ENCODE measurements around the gene NAPG.
"Not testable (repeated sequence)": the region's sequence is repeated elsewhere in the genome, so short reads cannot be mapped to it uniquely, and the experiment has no call there.

Gene NAPG

DNA sequence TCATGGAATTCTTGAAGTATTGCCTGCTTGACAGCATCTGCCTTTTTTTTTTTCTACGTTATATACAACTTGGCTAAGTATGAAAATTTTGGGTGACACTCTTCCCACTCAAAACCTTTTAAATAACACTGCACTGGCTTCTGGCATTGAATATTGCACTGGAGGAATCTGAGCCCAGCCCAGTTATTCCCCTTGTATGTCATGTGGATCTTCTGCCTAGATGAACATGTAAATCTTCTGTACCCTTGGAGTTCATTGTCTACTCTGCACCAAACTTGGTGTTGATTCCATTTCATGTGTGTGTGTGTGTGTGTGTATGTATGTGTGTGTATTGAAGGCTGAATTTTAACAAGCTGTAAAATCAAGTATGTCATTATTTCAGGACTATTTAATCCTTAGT lies 59.4 kb downstream of the NAPG start:
- DNase-seq, result no peak

DNA sequence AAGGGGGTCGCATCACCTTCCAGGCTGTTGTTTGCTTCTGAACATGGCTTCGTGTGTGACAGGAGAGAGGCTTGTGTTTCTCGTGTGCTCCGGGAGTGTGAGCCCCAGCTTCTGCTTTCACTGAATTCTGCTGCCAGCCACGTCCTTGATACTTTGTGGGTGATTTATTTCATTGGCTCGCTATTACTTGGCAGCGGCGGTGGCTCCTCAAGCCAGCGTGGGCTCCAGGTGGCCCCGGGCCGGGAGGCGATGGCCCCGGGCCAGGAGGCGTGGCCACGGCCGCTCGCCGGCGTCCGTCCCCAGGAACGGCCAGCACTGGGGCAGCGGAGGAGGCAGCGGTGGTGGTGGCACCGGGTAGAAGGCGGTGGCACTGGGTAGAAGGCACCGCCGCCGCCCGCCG lies 63.1 kb downstream of the NAPG start:
- DNase-seq, result no peak

DNA sequence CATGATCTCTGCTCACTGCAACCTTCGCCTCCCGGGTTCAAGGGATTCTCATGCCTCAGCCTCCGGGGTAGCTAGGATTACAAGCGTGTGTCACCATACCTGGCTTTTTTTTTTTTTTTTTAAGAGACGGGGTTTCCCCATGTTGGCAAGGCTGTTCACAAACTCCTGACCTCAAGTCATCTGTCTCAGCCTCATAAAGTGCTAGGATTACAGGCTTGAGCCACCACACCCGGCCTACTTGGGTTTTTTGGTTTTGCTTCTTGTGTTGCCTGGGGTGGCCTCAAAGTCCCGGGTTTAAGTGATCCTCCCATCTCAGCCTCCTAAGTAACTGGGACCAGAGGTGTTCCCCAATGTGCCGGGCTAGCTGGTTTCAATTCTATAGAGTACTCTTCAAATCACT lies 64.6 kb downstream of the NAPG start:
- no peak for DNase-seq

DNA sequence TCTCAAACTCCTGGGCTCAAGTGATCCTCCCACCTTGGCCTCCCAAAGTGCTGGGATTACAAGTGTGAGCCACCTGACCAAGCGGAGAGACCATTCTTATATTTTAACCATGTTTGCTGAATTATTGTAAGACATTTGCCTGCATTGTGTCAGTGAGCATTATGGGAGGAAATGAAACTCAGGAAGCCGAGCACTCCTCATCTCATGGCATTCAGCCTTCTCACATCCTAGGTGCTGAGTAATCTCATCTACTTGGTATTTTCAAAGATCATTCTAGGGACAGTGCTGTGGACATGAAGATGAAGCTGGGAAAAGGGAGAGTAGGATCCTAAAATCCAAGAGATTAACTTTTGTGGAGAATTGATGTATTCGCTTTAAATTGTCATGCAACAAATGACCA lies 66.1 kb downstream of the NAPG start:
- no peak for DNase-seq

DNA sequence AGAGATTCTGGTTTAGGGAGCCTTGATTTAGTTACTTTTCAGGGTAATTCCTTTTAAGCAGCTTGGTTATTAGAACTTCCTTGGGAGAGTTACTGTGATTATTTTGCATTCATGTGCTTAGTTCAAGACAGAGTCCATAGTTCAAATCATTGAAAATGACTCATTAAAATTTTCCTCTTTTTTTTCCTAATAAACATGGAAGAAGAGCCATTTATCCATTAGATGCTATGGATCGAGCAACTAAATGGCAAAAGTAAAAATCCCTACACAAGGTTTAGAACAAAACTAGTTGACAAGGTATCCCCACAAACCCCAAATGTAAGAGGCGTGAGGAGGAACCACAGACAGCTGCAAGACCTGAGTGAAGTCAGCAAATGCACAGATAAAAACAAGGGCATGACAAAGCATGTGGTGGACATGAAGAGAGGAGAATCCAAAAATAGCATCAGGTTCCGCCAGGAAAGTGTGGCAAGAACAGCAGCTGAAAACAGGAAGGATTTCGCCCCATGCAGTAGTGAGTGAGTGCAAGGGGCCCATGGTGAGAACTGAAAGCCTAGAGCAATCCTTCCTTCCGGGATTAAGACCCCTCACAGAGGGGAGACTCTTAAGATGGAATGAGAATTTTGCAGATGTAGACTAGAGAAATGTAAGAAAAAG lies 67.7 kb downstream of the NAPG start:
- DNase-seq, result not testable (repeated sequence)

GRCh38 chr18:10595917-10596316 lies 70.1 kb downstream of the NAPG start:
- DNase-seq, result not testable (repeated sequence)

DNA sequence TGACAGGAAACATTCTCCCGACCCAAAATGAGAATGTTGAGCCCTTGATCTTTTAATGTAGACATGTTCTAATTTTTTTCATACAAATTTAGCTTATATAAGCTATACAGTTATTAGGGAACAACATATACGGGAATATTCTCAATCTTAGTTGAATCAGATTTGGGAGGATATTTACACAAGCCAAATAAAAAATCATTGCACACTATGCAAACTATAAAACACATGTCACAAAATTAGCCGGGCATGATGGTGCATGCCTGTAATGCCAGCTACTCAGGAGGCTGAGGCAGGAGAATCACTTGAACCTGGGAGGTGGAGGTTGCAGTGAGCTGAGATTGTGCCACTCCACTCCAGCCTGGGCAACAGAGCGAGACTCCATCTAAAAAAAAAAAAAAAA lies 71.9 kb downstream of the NAPG start:
- not testable (repeated sequence) for DNase-seq

DNA sequence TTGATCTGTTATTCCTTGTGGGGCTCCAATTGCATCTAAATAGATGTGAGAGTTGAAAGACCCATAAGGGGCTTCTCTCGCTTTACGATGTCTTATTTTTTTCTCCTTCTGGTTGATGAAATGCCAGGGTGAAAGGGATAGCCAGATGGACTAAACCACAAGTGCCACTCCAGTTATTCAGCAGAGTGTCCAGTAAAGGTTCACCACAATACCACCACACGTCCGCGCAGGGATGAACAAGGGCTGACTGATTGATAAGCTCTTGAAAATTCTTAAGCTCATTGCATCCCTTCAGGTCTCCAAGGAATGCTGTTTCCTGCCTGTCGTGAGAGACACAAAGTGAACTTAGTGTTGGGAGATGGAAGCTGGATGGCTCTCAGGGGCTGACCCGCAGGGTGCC lies 74.9 kb downstream of the NAPG start:
- DNase-seq, result not testable (repeated sequence)

Data from stimulated activated naive CD4-positive, alpha-beta T cell (primary cell).